Loucy (cell line): ENCODE measurements around the gene PLTP.
"Not testable (repeated sequence)": the region's sequence is repeated elsewhere in the genome, so short reads cannot be mapped to it uniquely, and the experiment has no call there.

Experiments used
- H2AFZ ChIP-seq: fragments of 200-600 bp; sonication (generic); 2 replicates; pipeline ENCODE4 v1.6.0; 2016; ENCODE audit warnings: antibody characterized with exemption, mild to moderate bottlenecking, low read length, moderate library complexity
- H3F3A ChIP-seq: fragments of 200-600 bp; 2 replicates; pipeline ENCODE4 v1.6.0; 2016; ENCODE audit warnings: antibody characterized with exemption, low read depth, mild to moderate bottlenecking
- H3K27me3 ChIP-seq: fragments of 200-600 bp; sonication (generic); 2 replicates; pipeline ENCODE4 v1.6.1; 2014; ENCODE audit warnings: low read length, mild to moderate bottlenecking; ENCODE audit not compliant: insufficient read depth, poor library complexity, severe bottlenecking
- H3K36me3 ChIP-seq: fragments of 200-600 bp; sonication (generic); 2 replicates; pipeline ENCODE4 v1.6.1; 2016; ENCODE audit warnings: low read length; ENCODE audit not compliant: insufficient read depth
- H3K4me1 ChIP-seq: fragments of 200-600 bp; sonication (generic); 2 replicates; pipeline ENCODE4 v1.5.1; 2014; ENCODE audit warnings: low read length, mild to moderate bottlenecking; ENCODE audit not compliant: insufficient read depth, poor library complexity, severe bottlenecking
- H3K4me2 ChIP-seq: fragments of 200-600 bp; sonication (generic); 2 replicates; pipeline ENCODE4 v1.6.0; 2014; ENCODE audit warnings: antibody characterized with exemption, low read length, low read depth, mild to moderate bottlenecking; ENCODE audit not compliant: poor library complexity, severe bottlenecking
- H3K4me3 ChIP-seq: fragments of 200-600 bp; sonication (generic); 2 replicates; pipeline ENCODE4 v1.5.1; 2014; ENCODE audit warnings: low read length, mild to moderate bottlenecking, mixed read lengths; ENCODE audit not compliant: poor library complexity, severe bottlenecking
- H3K79me2 ChIP-seq: fragments of 200-600 bp; sonication (generic); 2 replicates; pipeline ENCODE4 v1.6.1; 2014; ENCODE audit warnings: low read length; ENCODE audit not compliant: insufficient read depth
- H3K9ac ChIP-seq: fragments of 200-600 bp; sonication (generic); 2 replicates; pipeline ENCODE4 v1.6.0; 2014; ENCODE audit warnings: mild to moderate bottlenecking, low read depth, low read length, moderate library complexity; ENCODE audit not compliant: poor library complexity, severe bottlenecking
- H3K9me2 ChIP-seq: fragments of 200-600 bp; sonication (generic); replicated peaks from 2 replicates; pipeline ENCODE4 v1.6.1; 2016; ENCODE audit warnings: low read depth, low read length, mixed read lengths
- H3K9me3 ChIP-seq: fragments of 200-600 bp; sonication (generic); 2 replicates; pipeline ENCODE4 v1.6.1; 2014; ENCODE audit warnings: mild to moderate bottlenecking, antibody characterized with exemption, low read length, low read depth; ENCODE audit not compliant: insufficient read depth
- H4K20me1 ChIP-seq: fragments of 200-600 bp; sonication (generic); 2 replicates; pipeline ENCODE4 v1.6.0; 2014; ENCODE audit warnings: antibody characterized with exemption, low read length, mild to moderate bottlenecking; ENCODE audit not compliant: insufficient read depth, poor library complexity, severe bottlenecking
- EZH2phosphoT487 ChIP-seq: fragments of 200-600 bp; IDR thresholded peaks from 2 replicates; pipeline ENCODE4 v1.6.1; 2018; ENCODE audit warnings: antibody characterized with exemption, mild to moderate bottlenecking, moderate library complexity, borderline replicate concordance
- TF ChIP-seq, protein P1 (sequence below): fragments of 200-600 bp; sonication (generic); conservative IDR thresholded peaks from 2 replicates; pipeline ENCODE4 v1.5.1; 2014; ENCODE audit warnings: mild to moderate bottlenecking, antibody characterized with exemption, low read length

Gene PLTP

DNA sequence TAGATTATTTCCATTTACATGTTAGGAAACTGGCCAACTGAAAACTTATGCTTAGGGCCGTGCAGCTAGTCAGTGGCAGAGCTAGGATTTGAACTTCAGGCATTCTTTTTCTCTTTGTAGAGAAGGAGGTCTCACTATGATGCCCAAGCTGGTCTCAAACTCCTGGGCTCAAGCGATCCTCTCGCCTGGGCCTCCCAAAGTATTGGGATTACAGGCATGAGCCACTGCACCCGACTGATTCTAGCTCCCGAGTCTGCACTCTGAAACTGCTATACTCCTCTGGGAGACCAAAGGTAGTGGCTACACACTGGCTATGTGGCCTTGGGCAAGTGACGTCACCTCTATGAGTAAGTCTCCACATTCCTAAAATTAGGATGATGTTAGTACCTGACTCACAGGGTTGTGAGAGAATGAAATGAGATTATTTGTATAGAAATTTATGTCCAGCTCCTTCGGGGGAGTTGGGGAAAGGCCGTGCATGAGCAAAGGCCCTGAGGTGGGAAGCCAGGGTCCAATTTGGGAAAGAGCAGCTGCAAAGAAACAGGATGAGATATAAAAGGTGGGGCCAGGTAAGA lies 6.4 kb downstream of the PLTP start:
- Histone ChIP-seq H3K4me3 (no peak overlapping the region), H3K4me2 (no peak overlapping the region), H3F3A (no peaks in the 10 kb centered on the region), H3K4me1 (peaks cover 4% of the 10 kb centered on the region), H3K9me2 (no peaks in the 10 kb centered on the region), H2AFZ (no peak overlapping the region), H3K36me3 (no peaks in the 10 kb centered on the region), H3K9ac (no peak overlapping the region), H3K9me3 (no peaks in the 10 kb centered on the region), H3K79me2 (no peaks in the 10 kb centered on the region), H3K27me3 (no peaks in the 10 kb centered on the region), H4K20me1 (no peaks in the 10 kb centered on the region)
- TF ChIP-seq EZH2phosphoT487: no peak
- TF ChIP-seq, protein P1, sequence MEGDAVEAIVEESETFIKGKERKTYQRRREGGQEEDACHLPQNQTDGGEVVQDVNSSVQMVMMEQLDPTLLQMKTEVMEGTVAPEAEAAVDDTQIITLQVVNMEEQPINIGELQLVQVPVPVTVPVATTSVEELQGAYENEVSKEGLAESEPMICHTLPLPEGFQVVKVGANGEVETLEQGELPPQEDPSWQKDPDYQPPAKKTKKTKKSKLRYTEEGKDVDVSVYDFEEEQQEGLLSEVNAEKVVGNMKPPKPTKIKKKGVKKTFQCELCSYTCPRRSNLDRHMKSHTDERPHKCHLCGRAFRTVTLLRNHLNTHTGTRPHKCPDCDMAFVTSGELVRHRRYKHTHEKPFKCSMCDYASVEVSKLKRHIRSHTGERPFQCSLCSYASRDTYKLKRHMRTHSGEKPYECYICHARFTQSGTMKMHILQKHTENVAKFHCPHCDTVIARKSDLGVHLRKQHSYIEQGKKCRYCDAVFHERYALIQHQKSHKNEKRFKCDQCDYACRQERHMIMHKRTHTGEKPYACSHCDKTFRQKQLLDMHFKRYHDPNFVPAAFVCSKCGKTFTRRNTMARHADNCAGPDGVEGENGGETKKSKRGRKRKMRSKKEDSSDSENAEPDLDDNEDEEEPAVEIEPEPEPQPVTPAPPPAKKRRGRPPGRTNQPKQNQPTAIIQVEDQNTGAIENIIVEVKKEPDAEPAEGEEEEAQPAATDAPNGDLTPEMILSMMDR: no peak

DNA sequence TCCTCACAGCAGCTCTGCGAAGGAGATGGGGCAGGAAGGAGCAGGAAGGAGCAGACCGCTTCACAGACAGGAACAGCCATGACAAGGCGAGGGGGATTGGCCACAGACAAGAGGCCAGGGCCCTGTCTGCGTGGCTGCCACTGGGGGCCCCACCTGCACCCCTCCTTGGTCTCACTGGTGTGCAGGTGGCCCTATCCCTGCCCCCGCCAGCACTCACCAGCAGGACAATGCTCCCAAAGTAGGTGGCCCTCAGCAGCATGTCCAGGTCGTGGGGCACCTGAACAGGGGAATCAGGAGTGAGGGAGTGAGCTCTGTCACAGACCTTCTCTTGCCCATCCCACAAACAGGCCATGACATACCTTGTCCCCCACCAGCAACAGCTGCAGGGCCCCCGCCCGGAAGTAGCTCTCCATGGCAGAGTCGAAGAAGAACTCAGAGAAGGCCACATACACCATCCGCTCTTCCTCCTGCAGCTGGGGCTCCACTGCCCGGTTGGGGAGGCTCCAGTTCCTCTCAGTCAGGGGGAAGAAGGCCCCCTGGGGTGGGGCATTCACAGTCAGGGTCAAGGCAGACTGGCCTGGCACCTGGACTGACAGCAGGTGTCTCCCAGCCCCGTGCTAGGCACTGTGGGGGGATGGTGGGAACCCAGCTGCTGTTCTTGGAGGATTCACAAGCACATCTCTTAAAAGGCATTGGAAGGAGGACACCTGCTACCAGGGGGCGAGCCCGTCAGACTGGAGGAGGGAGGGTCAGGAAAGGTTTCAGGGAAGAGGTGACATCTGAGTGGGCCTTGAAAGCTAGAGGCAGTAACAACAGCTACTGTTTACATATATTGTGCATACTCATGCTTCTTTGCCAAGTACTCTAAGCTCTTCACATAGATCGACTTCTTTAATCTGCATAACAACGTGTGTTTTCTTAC lies 7.1 kb downstream of the PLTP start:
- no peak overlapping the region for H3K4me2 ChIP-seq
- no peak overlapping the region for H2AFZ ChIP-seq
- no peaks in the 10 kb centered on the region for H3K79me2 ChIP-seq
- H3K27me3 ChIP-seq: no peaks in the 10 kb centered on the region
- no peaks in the 10 kb centered on the region for H3K36me3 ChIP-seq
- no peak for TF ChIP-seq EZH2phosphoT487
- TF ChIP-seq, protein P1: no peak
- H4K20me1 ChIP-seq: no peaks in the 10 kb centered on the region
- no peaks in the 10 kb centered on the region for H3K9me2 ChIP-seq
- H3K4me1 ChIP-seq: peaks cover 4% of the 10 kb centered on the region
- no peaks in the 10 kb centered on the region for H3K9me3 ChIP-seq
- H3K4me3 ChIP-seq: no peak overlapping the region
- no peak overlapping the region for H3K9ac ChIP-seq
- H3F3A ChIP-seq: no peaks in the 10 kb centered on the region

DNA sequence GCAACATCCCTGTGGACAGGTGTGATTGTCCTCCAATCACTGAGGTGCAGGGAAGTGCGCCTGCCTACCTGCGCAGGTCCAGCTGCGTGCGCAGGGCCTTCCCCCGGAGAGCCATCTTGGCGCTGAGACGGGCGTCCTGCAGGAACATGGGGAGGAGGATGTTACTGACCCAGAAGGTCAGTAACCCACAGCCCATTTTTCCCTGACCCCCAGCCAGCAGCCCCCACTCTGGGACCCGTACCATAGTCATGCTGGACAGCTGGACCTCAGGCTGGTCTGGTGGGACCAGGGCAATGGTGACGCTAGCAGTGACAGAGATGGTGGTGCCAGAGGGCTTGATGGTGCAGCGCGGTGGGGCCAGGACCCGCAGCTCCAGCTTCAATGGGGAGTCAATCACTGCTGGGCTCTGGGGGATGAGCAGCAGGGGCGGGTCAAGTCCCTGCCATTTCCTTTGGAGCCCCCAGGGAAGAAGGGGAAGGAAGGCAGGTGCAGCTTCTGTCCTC lies 9.7 kb downstream of the PLTP start:
- H3K9me2 ChIP-seq: no peaks in the 10 kb centered on the region
- H3K4me1 ChIP-seq: peaks cover 4% of the 10 kb centered on the region
- H4K20me1 ChIP-seq: no peaks in the 10 kb centered on the region
- no peak overlapping the region for H3K4me3 ChIP-seq
- no peaks in the 10 kb centered on the region for H3K36me3 ChIP-seq
- no peaks in the 10 kb centered on the region for H3K27me3 ChIP-seq
- H3K4me2 ChIP-seq: no peak overlapping the region
- no peaks in the 10 kb centered on the region for H3F3A ChIP-seq
- H3K9ac ChIP-seq: no peak overlapping the region
- no peak overlapping the region for H2AFZ ChIP-seq
- no peaks in the 10 kb centered on the region for H3K9me3 ChIP-seq
- no peaks in the 10 kb centered on the region for H3K79me2 ChIP-seq
- no peak for TF ChIP-seq EZH2phosphoT487
- TF ChIP-seq, protein P1: no peak

DNA sequence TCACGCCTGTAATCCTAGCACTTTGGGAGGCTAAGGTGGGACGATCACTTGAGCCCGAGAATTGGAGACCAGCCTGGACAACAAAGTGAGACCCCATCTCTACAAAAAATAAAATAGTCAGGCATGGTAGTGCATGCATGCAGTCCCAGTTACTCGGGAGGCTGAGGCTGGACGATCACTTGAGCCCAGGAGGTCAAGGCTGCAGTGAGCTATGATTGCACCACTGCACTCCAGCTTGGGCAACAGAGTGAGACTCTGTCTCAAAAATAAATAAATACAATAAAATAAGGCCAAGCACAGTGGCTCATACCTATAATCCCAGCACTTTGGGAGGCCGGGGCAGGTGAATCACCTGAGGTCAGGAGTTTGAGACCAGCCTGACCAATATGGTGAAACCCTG lies 10.6 kb downstream of the PLTP start:
- not testable (repeated sequence) for H3K79me2 ChIP-seq, H3K27me3 ChIP-seq, H3F3A ChIP-seq, H2AFZ ChIP-seq, H3K36me3 ChIP-seq, H3K9me2 ChIP-seq, H3K4me3 ChIP-seq, H4K20me1 ChIP-seq, H3K9me3 ChIP-seq, H3K9ac ChIP-seq, H3K4me1 ChIP-seq, H3K4me2 ChIP-seq
